H4 (cell line): ENCODE data around the gene OR10J4. TPM values are rescaled to one million over a fixed set of nuclear protein-coding genes. Genes with fewer than 3 reads are reported as not detected.

Experiments used
- total RNA-seq: library from RNA; depleted of rRNA; stranded (reverse); fragments of >200 nt; shearing (Covaris generic); gene quantifications from 2 replicates; pipeline ENCODE4 v1.2.3, GENCODE V29; 2014; rRNA removed

The OR10J4 gene
- total RNA-seq, 1 experiment from 2014 or later = not detected

Other genes starting within 250 kb of the OR10J4 start
- gene ACKR1, start 227.3 kb upstream of the OR10J4 start, total RNA-seq = not detected in 2 replicates
- not detected in 2 replicates for gene FCER1A, start 129.9 kb upstream of the OR10J4 start, total RNA-seq
- gene OR10J1, start 7.5 kb downstream of the OR10J4 start, total RNA-seq = not detected in 2 replicates
- gene OR10J5, start 103.8 kb downstream of the OR10J4 start, total RNA-seq = not detected in 2 replicates
- not detected in 2 replicates for gene APCS, start 155.6 kb downstream of the OR10J4 start, total RNA-seq